ENCODE measurements around the gene CYP27B1.

CYP27B1 gene

GRCh38 chr12:57750561-57751431 lies 16.1 kb downstream of the CYP27B1 start:
- no peak for DNase-seq

GRCh38 chr12:57749061-57749460 lies 17.8 kb downstream of the CYP27B1 start:
- no peak for DNase-seq

- peak; percentile 30 for DNase-seq
These were observed 20.9 kb downstream of the CYP27B1 start for GRCh38 chr12:57746025-57746424.

- DNase-seq: peak; percentile 26
These were observed 21.4 kb downstream of the CYP27B1 start for GRCh38 chr12:57745485-57745881.

GRCh38 chr12:57744777-57745484 lies 21.9 kb downstream of the CYP27B1 start, which contains the start of gene TSPAN31:
Gene TSPAN31, plus strand, starts transcription at chr12:57745039. Its CDS starts 116 bp downstream, at chr12:57745155.
- peak; percentile 99 for DNase-seq

DNA sequence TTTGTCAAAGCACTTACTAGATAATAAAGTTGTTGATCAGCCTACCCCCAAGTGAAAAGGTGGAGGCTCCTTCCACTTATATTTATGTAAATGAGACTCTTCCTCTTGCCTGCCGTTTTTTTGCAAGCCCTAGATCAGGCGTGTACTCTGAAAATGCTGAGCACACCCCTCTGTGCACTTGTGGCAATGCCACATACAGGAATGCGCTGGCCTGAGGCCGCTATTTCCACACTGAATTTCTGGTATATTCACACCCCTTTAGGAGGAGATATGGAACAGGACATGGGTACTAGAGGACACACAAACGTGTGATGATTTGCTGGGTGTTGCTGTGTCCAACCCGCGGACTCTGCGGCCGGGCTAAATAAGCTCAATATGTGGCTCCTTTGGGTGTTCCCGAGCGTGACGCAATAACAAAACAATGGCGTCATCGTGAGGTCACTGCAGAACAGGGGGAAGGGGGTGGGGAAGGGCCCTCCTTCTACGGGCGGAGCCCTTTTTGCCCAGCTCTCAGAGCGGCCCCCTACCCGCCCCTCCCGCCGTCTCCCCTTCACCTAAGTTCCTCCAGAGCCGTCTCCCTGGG lies 22.6 kb downstream of the CYP27B1 start:
- no peak for DNase-seq

DNA sequence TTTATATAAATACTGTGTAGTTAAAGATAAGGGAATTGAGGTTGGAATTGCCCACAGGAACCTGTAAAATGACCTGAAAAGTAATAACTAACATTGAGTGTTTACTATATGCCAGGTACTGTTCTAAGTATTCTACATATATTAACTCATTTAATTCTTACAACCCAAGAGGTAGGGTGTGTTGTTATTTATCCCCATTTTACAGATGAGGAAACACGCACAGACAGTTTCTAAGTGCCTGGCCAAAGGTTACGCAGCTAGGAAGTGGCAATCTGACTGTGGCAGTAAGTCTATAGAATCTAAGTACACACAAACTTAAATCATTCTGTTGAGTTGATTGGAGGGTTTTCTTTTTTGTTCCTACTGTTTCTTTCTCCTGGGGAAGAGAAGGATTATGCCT lies 23.1 kb downstream of the CYP27B1 start:
- no peak for DNase-seq

DNA sequence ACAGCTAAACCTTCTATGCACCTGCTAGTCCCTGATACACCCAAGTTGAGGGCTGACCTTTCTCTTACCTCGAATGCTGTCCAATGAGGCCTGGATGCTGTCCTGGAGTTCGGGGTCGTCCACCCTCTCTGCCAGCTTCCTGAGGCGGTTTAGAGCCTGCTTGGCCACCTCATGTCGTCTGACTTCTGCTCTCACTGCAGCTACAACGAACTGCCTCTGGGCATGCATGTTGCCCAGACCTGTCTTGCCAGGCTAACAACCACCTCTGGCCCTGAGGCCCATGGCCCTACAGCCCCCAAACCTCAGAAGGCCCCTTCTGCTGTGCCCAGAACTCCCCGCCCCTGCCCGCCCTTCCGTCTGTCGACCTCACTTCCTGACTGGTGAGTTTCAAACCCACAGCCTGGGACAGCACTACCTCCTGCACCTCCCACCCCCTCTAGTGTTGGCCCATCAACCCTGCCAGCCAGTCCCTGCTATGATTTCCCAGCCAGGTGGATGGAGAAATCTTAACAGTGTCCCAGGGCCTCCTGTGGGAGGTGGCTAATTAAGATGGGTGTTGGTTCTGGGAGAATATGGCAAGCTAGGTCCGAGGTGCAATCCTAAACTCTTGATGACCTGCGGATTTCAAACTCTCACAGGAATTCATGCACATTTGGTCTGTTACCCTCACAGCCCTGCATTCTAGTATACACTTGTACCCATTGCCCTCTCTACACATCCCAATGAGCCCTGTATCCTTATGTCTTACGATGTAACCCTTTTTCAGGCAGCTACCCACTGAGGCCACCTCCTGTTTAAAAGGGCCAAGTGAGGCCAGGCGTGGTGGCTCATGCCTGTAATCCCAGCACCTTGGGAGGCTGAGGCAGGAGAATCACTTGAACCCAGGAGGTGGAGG lies 24.8 kb downstream of the CYP27B1 start:
- peak; percentile 71 for DNase-seq

GRCh38 chr12:57741413-57741789 lies 25.5 kb downstream of the CYP27B1 start:
- DNase-seq: no peak

DNA sequence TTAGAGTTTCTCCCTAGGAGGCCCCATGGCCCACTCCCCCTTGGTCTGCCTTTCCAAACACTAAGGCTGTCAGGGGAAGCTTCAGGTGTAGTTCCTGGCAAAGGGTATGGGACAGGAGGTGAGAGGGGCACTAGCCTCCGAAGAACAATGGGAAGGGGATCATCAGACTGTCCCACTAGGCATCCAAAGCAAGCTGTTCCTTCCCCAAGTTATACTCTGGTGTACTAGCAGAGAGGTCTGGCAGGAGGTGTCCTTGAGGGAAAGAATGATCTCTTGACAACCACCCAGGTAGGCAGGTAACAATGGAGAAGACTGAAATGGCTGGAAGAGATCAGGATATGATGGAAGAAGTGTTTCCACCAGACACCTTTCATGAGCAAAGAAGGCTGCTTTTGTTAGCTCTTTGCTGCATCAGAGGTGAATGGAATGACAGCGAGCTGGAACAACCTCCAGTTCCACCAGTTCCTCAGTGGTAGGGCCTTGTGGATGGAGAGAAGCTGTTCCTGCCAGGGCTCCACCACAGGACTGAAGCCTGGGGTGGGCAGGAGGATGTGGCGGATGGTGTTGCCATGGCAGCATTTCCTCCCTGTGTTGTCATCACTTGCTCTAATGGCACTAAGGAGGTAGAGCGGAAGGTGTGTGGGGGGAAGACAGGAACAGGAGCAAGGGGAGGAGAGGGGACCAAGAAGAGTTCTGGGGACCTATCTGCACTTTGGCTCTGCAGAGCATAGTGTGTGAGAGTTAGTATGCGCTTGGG lies 26.0 kb downstream of the CYP27B1 start:
- DNase-seq: peak; percentile 37

GRCh38 chr12:57739914-57740538 lies 26.9 kb downstream of the CYP27B1 start:
- no peak for DNase-seq

DNA sequence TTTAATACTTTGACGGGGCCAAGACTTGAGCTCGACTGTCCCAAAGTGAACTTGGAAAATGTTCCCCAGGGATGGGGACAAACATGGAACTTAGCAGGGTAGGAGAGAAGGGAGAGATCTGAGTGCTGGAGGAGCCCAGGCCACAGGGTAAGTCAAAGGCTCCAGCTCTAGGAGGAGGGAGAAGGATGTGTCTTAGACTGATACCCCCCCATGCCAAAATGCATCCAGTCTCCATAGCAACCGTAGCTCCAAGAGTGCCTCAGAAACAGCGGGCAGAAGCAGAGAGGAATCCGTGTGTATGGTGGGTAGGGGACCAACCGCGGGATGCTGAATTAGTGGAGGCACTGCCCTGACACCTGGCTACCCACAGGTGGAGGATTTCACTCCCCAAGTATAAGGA lies 27.5 kb downstream of the CYP27B1 start:
- no peak for DNase-seq

- no peak for DNase-seq
These were observed 28.1 kb downstream of the CYP27B1 start, which contains the start of gene AGAP2 for GRCh38 chr12:57738661-57739237. Gene AGAP2, minus strand, starts transcription at chr12:57738742. Its CDS starts 496 bp downstream, at chr12:57738246.

DNA sequence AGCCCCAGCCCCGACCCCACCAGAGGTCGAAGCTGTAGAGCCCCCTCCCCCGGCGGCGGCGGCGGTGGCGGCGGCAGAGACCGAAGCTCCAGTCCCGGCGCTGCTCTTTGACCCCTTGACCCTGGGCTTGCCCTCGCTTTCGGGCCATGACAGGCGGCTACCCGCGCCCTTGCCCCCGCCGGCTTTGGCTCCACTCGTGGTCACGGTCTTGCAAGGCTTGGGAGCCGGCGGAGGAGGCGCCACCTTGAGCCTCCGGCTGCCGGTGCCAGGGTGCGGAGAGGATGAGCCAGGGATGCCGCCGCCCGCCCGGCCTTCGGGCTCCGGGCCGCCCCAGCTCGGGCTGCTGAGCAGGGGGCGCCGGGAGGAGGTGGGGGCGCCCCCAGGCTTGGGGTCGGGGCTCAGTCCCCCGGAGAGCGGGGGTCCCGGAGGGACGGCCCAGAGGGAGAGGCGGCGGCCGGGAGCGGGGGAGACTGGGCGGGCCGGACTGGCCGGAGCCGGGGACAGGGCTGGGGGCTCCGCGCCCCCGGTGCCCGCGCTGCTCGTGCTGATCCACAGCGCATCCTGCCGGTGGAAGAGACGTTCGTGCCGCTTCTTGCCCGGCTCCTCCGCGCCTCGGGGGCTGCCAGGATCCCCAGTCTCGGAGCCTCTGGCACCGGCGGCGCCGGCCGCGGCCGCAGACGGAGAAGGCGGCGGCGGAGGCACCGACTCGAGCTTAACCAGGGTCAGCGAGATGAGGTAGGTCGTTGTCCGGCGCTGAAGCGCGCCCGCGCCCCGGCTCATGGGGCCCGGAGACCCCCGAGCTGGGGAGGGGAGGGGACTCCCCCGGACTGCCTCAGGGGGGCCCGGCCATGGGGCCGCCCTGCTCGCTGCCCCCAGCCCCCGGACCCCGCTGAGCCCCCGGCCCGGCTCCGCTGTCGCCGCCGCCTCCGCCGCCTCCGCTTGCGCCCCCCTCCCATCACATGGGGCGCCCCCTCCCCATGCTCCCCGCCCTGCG lies 29.1 kb downstream of the CYP27B1 start:
- no peak for DNase-seq

DNA sequence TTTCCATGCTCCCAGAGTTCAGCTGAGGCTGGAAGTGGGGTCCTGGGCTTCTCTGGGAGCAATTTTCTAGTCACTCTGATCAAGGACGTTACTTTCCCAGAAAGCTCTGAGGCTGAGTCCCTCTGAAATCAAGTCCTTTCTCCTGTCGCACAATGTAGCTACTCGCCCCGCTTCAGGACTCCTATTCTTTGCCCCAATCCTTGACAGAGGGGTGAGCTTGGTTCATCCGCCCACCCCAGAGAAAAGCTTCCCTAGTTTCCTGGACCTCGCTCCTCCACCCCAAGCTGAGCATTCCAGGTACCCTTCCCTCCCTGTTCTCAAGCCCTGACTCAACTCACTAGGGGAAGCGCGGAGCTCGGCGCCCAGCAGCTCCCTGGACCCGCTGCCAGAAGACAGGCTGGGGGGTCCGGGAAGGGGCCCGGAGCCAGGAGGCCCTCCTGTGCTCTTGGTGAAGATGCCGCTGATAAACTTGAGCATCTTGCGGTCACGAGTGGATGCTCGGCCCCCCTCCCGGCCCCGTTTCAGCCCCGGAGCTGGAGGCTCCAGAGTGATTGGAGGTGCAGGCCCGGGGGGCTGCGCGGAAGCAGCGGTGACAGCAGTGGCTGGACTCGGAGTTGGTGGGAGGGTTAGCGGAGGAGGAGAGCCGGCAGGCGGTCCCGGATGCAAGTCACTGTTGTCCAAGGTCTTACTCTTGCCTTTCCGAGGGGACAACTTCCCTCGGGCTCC lies 30.0 kb downstream of the CYP27B1 start:
- DNase-seq: no peak

- DNase-seq: no peak
These were observed 30.7 kb downstream of the CYP27B1 start for GRCh38 chr12:57735952-57736740.

- DNase-seq: no peak
These were observed 31.6 kb downstream of the CYP27B1 start for GRCh38 chr12:57735198-57735855.

All from hematopoietic multipotent progenitor cell treated with erythropoietin and hydrocortisone succinate and interleukin-3 and kit ligand, for 8 days (in vitro differentiated cells).